Kasumi-1 (cell line): Measurements from ENCODE around the gene PSMD11.
"Not testable (repeated sequence)": the region's sequence is repeated elsewhere in the genome, so short reads cannot be mapped to it uniquely, and the experiment has no call there.

Experiments used
- DNase-seq, 2 experiments: peaks; one replicate each; lab custom pipeline; 2025; lab: John Stamatoyannopoulos, UW

PSMD11 gene

DNA sequence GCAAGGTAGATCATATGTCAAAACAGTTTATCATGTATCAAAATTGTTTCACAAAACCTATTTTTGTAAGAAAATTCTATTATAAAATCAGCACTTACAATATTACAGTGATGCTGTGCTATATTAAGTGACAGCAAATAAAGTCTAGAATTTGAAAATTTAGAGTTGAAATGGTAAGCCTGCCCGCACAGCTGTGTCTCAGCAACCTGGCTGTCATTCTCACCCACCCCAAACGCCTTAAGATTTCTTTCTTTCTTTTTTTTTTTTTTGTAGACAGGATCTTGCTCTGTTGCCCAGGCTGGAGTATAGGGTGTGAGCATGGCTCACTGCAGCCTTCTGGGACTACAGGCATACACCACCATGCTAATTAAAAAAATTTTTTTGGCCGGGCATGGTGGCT, 69.3 kb downstream of the PSMD11 start:
- no peak for DNase-seq

DNA sequence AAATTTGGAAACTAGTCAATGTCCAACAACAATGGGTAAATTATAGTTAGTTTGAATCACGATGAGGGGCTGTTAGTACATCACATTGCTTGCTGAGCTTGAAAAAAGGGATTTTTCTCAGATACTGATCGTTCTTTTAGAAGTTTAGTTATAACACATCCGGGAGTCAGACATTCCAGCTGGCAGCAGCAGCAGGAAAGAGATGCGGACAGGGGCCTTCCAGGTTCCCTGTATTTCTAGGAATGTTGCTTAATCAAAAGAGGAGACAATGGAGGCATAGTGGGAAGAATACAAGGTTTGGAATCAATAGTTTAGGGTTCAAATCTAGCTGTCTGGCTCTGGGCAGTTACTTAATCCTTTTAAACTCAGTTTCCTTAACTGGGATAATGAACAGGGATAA, 70.3 kb downstream of the PSMD11 start:
- DNase-seq = no peak

DNA sequence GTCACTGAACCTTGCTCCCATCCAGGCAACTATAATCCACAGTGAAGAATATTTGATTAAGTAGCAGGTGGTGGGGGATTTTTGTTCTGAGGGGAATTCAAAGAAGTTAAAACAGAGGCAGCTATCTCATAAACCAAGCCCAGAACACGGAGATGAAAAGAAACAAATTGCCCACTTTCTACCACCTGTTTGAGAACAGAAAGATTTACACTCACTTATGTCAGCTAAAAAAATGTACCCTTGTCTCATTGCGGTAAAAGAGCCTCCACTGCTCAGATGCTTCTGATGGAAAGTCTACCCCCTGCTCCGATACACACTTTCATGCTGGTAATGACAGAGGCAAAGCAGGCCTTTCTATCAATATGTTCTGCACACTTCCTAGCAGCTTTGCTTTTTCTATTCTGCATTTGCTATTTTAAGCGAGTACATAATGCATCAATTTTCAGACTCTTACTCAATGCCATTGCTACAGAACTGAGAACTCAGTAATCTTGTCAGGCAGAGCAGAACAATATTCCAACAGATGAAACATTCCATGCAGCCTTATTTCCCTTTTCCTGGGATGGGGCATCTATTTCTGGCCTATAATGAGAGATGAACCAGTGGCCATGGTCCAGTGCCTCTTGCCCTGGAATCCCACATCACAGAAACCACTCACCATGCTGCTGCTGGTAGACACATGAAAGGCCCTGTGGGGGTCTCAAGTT, 71.5 kb downstream of the PSMD11 start:
- no peak for DNase-seq

DNA sequence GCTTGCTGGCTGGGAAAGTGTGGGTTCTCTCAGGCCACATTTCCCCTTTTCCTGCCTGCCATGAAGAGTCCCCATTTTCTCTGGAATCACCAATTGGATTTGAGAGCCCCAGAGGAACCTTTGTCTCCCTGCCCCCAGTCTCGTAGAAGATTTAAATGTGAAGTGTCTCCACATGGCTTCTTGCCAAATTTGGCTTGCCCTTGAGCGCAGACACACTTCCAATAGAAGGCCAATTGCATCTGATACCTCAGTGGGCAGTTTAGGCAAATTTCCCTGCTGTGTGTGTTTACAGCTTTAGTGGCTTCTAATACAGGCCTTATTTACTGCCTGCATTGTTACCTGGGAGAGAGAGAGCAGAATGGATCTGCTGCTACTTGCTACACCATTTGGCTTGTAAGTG, 72.1 kb downstream of the PSMD11 start:
- DNase-seq = no peak

DNA sequence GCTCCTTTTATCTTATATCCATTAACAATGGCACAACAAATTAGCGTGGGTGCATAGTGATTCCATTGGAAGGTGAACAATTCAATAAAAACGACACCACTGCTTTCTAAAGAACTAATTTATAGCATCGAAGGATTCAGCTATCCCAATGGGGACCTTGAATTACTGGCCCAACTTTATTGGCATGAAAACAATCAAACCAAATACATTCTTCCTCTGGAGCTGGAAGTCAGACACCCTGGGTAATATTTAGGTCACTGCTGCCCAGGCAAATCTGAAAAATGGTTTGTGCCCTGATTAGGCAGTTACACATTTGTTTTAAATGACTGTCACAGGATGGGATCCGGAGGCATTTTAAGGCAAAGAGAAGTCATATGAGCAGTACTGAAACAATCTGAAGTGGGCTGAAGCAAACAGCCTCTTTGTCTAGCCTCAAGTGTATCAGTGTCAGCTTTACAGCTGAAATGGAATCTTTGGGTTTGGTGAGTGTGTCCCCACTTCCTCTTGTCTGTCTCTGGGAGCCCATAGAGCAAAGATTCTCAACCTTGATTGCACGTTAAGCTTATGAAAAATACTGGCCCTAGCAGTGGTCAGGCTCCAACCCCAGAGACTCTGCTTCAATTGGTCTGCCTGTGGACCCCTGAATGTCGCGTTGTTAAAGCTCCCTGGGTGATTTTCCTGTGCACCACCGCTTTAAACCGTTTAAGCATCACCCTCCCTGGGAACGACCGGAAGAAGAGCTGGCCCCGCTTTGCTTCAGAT, 72.8 kb downstream of the PSMD11 start:
- no peak for DNase-seq

DNA sequence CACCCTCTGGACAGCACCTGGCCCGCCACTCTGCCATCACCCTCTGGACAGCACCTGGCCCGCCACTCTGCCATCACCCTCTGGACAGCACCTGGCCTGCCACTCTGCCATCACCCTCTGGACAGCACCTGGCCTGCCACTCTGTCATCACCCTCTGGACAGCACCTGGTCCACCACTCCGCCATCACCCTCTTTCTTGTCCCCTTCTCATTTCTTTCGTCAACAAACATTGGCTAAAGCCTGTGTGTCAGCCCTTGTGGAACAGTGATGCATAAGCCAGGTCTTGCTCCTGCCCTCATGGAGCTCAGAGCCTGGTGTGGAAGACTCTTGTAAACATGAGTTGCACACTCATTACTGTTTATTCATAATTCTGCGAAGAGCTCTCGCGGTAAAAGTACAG, 73.7 kb downstream of the PSMD11 start:
- no peak for DNase-seq

DNA sequence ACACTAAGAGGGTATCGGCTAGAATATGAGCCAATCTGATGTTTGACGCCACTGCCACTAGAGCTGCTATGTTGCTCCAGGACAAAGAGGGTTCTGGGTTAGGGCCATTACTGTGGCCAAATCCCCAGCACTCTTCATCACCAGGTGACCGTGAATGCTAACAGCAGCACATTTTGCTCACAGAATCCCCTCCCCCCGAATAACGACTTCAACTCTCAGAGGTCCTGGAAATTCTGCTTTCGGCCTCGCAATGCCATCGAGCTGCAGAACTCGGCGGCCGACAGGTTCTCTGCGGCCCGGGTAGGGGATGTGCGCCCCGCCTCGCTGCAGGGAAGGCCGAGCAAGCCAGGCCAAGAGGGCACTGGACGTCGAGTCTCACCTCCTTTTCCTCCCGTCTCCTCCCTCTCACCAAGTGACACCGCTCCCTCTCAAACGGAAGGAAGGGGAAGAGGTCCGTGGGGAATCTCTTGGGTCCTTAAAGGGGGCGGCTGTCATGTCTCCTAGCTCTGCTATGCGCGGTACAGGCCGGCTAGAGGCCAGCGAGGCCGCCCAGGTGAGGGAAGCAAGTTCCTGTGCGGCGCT, 74.4 kb downstream of the PSMD11 start:
- DNase-seq = no peak

DNA sequence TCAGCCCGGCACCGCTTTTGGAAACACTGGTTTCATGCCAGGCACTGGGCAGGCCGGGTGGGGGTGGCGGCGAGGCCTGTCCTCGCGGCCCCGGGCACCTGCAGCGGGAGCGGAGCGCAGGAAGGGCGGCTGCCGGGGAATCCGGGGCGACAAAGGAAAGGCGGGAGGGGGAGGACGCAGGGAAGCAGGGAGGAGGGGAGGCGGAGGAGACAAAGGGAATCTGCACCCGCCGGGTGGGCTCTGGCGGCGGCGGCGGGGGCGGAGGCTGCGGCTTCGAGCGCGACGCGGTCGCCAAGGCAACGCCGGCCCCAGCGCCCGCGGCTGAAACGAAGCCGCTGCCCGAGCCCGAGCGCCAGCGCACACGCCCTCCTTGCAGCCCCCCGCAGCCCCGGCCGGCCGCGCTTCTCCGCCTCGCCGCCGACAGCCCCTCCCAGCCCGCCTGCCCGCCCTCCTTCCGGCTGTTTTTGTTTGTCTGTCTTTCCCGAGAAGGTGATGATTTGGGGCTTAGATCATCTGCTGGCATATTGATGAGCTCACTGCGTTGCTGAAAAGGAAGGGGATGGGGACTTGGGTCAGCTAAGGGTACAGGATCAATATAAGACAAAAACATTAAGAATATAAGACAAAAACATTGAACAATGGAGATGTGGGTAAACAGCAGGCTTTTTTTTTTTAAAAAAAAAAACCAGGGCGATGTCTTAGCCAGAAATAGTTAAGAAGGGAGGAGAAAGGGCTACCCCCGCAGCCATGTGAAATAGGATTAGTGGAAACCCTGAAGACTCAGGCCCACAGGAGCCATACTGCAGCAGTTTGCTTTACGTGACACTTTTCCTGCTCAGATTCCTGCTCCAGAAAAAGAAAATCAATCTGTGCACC, 75.2 kb downstream of the PSMD11 start:
- DNase-seq = no peak

DNA sequence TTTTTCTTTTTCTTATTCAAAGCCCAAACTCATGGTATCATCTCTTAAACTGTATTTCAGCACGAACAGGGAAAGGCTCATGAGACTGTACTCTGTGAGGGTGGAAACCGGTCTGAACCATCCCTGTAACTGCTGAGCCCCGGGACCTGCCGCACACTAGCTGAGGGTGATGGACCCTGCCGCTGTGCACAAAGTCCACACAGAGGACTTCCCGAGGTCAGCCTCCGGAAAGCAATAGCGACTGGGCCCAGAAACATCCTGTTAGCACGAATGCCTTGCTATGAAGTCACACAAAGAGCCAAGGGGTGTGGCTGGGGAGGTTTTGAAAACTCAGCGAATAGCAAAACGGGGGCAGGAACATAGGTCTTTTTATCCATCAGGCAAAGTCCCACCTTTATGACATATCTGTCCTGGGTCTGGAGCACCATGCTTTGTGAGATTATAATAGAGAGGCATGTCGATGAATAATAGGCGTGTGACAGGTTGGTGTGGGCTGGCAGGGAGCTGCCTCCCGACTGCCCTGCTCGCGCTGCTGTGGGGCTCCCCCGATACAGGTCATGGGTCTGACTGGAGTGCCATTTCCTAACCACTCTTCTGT, 75.9 kb downstream of the PSMD11 start:
- DNase-seq = no peak

DNA sequence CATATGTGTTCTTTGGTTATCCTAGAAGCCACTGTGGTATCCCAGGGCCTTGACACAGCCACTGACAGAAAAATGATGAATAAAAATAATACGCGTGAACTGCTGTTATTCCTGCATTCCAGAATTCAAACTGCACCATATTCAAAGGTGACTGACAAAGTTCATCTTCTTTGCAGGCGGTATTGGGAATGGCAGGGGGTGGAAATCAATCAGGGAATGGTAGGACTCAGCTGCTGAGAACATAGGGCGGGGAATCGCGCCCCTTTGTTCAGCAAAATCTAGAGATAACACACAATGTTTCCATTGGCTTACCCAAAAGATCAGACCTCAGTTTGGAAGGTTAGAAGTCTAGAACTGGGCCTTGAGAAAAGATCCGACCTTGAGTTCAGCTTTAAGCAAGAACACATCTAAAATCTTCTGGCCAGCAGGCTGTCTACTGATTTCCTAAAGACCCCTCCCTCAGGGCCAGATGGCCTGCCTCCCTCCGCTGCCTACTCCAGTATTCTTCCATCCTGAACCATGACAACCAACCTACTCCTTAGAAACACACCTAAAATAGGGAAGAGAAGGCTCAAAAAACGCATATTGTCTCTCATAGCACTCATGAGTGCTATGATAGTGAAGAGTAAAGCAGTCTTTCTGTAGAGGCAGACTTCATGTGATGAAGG, 76.6 kb downstream of the PSMD11 start:
- DNase-seq = no peak

DNA sequence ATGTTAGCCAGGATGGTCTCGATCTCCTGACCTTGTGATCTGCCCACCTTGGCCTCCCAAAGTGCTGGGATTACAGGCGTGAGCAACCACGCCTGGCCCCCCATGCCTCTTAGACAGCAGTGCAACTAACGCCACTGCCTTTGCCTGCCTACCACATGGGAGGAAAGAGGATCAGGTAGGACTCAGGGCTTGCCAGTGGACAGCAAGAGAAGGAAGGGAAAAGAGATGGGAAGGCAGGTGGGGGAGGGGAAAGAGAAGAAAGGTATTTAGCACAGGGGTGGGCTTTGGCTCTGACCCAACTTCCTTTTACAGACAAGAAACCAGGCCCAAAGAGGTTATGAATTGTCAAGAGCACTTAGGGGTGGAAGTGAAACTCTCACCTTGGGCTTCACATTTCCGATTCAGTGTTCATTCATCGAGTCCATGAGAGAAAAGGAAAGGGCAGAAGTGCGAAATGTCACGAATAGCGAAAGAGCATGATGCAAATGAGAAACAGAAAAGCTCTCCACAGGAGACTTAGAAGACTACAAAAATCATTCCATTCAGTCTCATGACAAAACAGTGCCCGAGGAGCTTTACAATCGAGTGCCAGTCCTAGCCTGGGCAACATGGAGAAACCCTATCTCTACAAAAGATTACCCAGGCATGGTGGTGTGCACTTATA, 78.8 kb downstream of the PSMD11 start:
- DNase-seq = no peak

DNA sequence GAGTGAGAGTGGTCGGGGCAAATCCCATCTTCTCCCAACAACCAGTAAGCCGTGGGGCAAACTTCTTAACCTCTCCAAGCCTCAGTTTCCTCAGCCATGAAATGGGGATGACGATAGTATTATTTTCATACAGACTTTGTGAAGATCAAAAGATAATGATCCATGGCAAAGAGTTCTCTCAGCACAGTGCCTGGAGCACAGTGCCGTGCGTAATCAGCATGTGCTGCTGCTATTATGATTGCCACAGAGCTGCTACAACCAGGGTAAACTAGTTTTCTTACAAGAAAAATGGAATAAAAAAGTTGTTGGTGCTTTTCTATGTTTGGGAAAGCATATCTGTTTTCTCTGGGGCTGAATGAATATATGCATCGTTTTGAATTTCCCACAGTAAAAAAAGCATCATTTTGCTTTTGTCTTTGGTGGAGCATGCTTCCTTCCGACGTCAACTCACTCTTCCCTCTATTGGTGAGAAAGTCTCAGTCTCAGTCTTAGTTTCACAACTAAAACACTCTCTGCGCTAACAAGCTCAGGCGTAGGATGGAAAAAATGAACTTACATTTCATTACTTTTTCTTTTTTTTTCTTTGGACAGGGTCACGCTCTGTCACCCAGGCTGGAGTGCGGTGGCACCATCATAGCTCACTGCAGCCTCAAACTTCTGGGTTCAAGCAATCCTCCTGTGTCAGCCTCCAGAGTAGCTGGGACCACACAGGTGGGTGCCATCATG, 79.7 kb downstream of the PSMD11 start:
- no peak for DNase-seq

DNA sequence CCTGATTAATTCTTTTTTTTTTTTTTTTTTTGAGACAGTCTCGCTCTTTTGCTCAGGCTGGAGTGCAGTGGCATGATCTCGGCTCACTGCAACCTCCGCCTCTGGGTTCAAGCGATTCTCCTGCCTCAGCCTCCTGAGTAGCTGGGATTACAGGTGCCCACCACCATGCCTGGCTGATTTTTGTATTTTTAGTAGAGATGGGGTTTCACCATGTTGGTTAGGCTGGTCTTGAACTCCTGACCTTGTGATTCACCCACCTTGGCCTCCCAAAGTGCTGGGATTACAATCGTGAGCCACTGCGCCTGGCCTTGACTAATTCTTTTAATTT, 80.2 kb downstream of the PSMD11 start:
- DNase-seq = not testable (repeated sequence)

DNA sequence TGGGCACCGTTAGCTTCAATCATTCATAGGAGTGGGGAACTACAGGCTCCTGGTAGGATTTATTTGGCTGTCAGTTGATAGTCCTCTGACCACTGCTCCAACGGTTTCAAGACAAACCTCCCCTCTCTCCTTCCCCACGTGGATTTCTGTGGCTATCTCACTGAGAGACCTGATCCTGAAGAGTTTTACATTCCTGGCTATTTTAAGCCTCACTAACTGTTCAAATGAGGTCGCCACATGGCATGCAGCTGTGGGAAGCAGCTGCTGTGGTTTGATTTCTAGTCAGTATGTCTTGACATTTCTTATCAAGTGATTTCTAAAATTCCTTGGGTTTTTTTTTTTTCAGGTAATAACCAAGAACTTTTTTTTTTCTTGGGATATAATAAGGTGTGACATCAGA, 80.8 kb downstream of the PSMD11 start:
- no peak for DNase-seq

DNA sequence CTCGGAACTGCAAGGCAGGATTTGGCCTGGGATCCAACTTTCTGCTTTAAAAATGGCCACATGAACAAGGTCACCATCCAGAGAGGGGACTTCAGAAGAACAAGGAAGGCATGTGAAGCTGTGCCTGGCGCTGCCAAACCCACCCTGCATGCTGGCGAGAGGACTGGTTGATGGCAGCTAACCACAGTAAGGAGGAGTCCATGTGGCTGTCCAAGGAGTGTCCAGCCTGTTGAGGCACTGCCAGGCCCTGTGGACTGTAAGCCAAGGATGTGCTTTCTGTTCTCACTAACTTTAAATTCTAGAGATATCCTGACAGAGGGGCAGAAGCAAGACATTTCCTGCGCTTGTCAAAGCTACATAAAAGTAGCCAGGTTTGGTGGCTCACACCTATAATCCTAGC, 82.8 kb downstream of the PSMD11 start:
- no peak for DNase-seq

DNA sequence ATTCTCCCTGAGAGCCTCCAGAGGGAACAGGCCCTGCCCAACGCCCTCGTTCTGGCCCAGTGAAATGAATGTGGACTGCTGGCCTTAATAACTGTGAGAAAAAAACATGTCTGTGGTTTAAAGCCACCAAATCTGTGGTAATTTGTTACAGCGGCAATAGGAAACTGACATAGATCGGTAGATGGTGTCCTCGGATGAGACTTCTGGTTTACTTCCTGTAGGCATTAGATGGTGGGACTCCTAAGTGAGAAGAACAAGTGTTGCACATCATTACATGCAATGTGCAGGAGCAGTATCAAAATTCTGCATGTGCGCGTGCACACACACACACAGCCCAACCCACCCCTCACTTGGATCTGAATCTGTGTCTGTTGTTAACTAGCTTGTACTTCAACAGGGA, 84.5 kb downstream of the PSMD11 start:
- no peak for DNase-seq

DNA sequence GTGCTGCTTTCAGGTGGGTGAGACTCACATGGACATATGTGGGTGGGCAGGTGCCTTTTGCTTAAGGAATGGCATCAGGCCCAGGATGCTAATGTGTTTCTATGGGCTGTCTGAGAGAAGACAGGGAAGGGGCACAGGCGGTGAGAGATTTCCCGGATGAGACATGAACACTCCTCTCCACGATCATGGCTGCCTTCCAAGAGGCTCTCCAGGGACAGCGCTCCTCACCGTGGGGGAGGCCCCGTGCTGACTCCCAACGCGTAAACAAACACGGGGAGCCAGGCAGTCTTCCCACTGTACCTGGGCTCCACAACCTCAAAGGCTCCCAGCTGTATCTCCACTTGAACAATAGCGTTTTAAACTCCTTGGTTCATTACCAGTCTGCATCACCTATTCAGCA, 85.3 kb downstream of the PSMD11 start:
- DNase-seq = no peak
